ENCODE measurements around the gene EZH2.

The EZH2 gene

DNA sequence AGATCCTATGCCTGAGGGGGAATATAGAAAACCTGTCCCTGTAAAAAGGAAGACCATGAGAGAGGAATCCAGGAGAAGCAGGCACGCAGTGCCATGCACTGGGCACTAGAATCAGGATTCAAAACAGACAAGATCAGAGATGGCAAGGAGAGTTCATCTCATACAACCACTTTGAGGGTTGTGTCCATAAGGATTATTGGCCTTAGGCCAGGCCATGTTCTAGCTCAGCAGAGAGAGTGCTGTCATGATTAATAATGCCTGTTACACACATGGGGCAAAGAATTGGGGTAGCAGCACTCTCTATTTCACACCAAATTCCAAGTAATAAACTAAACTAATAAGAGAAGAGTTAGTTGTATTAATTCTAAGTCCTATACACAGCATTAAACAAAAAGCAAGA, 29.1 kb downstream of the EZH2 start:
- no peak for DNase-seq (ENCODE audit: low read depth)

DNA sequence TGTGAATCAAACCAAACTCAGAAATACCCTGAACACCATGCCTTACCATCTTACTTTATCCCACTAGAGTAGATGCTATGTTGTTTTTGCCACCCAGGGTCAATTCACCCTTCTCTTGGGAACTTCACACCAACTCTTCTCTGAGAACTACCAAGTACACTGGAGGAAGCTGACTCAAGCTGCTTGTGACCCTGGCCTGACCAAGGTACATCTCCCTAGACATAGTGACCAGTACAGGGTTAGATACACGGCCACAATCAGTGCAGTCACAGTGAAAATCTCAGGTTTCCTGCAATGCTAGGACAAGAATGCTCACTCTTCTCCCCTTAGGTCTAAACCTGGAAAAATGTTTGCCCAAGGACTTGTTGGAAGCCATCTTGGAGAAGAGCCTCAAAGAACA, 31.8 kb downstream of the EZH2 start:
- DNase-seq (ENCODE audit: low read depth) = no peak

DNA sequence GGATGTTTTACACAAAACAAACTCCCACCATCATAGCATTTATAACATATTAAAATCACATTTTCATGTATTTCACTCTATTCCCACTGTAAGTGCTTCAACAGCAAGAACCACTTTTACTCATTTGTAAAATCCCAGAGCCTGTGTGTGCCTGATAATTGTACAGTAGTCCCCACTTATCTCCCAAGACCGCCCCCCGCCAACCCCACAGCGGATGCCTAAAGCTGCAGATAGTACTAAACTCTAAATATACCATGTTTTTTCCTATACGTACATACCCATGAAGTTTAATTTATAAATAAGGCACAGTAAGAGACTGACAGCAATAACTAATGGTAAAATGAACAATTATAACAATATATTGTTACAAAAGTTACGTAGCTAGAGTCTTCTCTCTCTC, 33.5 kb downstream of the EZH2 start:
- no peak for DNase-seq (ENCODE audit: low read depth)

DNA sequence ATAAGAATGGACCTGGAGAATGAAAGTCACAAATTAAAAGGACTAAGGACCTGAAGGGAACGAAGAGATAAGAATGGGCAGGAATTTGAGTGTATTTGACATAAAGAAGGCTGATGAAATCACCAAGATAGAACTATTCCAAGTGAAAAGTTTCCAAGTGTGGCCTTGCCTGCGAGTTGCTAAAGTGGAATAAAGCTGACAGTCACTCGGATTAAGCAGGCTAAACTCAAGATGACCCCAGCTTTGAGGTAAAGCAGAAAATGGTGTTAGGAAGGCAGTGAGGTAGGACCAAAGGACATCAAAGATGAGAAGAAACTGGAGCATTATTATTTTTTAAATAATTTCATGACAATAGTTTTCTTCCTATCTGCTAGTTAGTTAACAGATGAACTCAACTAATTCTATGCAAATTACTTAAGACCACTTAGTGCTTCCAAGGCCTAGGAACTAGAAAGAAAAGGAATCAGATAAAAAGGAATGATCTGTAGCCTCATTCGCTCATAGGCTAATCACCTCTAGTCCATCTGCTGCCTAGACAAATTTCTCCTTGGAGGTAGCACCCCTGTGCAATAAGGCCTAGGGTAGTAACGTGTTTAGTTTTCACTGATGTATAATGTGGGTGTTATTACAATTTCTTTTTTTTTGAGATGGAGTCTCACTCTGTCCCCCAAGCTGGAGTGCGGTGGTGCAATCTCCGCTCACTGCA, 34.5 kb downstream of the EZH2 start:
- no peak for DNase-seq (ENCODE audit: low read depth)

DNA sequence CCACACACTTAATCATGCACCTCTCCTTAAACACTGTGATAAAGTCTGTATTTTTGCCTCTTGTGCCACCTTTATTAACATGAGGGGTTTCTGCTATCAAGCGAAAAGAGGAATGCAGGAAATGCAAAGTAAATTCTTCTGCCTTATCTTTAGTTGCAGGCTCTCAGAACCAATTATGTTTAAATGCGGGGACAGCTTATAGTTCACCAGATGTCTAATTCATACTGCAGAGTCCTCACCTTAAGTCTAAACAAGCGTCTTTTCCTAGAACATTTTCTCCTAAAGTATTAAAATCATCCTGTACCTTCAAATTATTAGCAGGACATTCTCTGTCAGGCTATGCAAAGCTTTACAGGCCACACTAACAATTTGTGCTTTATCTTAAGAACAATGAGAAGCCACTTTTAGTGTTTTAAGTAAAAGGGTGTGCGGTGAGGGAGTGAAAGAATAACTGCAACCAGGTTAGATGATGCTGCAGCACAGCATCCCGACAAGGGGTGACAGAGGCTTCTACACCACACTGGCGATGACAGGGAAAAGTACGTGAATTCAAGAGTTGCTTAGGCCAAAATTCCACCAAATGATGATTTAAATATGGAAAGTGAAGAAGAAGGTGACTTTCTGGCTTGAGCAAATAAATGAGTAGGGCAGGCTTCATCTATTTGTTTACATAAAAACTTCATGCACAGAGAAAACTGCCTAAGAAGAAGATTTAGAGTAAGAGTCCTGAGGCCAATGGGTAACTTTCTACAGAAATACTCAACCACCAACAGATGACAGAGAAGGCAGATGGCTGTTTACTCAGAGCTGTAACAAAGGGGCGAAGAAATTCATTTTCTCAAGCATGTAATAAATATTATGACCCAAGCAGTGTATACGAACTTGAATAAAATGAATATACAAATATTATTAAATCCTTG, 36.0 kb downstream of the EZH2 start:
- DNase-seq (ENCODE audit: low read depth) = no peak

DNA sequence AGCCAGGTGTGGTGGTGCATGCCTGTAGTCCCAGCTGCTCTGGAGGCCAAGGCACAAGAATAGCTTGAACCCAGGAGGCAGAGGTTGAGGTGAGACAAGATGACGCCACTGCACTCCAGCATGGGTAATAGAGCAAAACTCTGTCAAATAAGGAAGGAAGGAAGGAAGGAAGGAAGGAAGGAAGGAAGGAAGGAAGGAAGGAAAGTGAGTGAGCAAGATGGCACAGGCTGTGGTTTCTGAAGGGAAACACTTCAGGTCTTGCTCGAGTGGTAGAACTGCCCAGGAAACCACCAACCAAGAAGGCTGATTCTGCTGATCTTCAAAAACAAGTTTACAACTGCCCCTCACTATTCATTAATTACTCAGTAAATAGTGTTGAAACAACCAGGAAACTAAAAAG, 45.2 kb downstream of the EZH2 start:
- DNase-seq (ENCODE audit: low read depth) = no peak

DNA sequence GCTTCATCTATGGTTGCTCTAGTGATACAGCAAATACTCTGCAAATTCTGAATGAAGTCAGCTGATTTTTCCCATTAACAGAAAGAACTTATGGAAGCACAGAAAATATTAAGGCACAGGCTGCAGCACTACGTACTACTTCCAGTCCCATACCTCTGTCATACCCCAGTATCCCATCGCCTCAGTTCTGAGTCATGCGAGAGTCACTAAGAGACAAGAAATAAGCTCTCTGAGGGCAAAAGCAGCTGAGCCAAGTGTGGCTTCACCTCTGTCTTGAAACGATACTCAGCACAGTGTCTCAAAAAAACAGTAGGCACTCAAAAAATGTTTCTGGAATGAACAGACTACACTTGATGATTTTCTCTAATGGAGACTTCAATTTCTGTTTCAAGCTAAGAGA, 48.2 kb downstream of the EZH2 start:
- DNase-seq (ENCODE audit: low read depth) = no peak

DNA sequence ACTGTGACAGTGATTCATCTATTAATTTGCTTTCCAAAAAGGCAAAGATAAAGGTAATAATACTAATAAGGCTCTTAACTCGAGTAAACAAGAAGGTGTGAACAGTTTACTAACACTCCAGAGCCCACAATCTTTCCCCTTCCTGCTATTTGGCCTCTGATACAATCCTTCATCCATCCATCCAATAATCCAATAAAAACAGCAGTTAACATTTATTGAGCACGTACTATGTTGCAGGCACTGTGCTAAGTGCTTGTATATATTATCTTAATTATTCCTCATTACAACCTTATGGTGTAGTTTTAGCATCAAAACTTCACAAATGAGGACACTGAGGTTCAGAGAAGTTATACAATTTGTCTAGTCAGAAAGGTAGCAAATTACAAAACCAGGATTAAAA, 49.5 kb downstream of the EZH2 start:
- DNase-seq (ENCODE audit: low read depth) = no peak

DNA sequence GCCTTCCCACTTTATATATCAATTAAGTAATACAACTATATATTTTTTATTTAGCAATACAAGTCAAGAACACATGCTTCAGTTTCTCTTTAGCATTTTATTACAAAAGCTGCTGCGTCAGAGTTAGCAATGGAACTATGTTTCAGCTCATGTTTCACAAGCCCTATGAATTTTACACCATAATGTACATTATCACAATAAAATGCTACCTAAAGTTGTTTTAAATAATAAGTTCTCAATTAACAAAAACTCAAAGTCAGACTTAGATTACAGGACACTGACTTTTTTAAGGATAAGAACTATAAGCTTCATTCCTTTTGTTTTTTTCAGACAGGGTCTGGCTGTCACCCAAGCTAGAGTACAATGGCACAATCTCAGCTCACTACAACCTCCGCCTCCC, 52.3 kb downstream of the EZH2 start:
- DNase-seq (ENCODE audit: low read depth) = no peak

DNA sequence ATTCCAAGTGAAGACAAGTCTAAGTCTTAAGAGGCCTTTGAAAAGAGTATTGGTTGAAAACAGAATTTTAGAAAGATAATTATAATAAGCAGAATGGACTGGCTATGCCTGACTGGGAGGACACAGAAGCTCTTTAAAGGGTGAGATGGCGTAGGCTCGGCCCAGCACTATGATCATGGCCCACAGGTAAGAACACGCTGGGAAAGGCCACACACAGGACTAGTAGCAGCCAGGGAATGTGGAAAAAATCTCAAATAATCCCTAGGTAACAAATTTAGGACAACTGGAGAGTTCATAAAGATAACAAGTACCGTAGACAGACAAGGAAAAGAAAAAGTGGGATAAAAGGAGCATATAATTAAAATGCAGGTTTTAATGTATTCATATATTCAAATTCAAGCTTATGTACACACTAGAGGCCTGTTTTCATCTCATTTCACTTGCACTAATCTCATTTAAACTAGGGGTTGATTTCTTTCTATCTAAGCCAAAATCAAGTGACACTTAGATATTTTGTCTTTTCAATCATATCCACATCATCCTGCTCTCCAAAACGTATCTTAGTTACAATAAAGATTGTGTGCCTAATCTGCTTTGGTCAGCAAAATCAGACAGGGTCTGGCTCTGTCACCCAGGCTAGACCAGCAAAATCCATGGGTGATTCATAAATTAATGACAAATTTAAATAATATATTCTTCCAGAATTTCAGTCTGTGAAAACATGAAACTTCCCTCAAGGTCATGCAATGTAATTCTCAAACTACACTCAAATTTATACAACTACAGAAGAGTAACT, 53.0 kb downstream of the EZH2 start:
- DNase-seq (ENCODE audit: low read depth) = no peak

DNA sequence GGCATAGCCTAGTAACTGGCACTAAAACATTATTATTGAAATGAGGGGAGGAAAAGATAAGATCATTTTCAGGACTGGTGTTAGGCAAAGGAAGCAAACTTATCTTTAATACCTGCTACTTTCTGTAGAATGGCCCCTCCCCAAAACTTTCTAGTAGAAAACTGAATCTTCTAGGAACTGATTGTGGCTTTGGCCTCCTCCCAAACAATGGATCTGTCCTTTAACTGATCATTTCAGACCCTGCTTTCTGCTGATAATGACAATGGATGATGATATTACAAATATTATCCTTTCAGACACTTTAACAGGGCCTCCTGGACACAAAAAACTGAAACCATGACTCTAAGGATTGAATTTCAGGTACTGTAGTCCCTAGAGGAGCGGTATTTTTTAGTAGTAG, 55.1 kb downstream of the EZH2 start:
- DNase-seq (ENCODE audit: low read depth) = no peak

DNA sequence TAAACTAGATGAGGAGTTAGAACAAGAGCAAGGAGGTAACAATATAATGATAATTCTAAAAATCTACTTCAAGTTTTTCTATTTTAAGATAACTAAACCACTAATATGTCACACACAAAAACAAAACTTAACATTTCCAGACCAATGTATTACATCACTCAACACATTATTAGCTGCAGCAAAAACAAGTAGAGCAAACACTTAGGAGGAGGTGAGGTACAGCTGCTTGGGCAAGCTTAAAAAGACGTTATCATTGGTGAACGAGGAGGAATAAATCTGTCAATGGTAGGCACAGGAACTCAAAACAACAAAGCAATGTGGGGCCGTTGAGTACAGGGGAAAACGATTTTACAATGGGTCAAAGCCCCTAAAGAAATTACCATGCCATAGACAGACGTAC, 58.8 kb downstream of the EZH2 start:
- DNase-seq (ENCODE audit: low read depth) = no peak

DNA sequence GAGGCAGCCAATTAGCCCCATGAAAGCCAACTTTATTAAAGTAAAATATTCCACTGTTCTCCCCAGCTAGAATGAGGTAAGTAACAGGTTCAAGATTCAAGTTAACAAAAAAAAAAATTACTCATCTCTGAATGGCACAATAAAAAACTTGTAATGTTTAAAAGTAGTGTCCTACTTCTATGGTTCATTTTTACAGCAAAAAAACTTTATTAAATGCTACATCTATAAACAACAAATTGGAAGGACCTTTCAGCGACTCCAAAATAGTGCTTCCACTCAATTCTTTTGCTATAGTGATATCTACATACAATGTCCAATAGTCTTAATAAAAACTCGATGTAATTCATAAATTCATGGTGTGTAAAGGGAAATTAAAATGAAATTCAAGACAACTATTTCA, 59.2 kb downstream of the EZH2 start:
- no peak for DNase-seq (ENCODE audit: low read depth)

DNA sequence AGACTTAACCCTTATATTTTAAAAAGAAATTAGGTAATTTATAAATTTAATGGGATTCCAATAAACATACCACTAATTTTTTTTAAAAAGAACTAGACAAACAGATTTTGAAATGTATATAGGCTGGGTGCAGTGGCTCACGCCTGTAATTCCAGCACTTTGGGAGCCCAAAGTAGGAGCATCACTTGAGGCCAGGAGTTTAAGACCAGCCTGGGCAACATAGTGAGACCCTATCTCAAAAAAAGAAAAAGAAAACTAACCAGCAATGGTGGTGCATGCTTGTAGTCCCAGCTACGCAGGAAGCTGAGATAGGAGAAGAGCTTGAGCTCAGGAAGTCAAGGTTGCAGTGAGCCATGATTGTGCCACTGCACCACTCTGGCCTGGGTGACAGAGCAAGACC, 62.7 kb downstream of the EZH2 start:
- no peak for DNase-seq (ENCODE audit: low read depth)

DNA sequence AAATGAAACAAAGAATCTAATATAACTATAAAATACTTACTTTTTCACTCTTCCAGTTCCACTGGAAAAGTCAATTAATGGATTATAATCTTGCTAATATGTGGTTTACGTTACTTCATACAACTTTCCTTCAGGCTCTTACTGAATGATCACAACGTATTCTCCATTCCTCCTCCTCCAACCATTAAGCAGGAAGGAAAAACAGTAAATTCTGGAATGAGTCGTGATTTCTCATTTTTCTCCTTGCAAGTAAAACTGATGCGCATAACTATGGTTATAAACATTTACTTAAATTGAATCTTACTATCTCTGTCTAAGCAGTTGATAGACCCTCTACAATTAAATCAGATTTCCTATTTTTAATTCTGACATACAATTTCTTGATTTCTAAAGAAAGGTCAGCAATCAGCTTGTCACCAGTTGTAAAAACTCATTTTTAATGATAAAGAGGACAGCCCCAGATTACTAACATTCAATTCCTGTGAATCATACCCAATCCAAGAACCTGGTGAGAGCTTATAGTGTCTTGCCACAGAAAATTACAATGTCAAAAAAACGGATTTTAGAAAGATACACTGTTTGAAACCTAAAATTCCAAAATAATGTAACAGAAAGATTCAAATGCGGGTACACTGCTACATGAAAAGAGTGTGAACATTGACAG, 64.3 kb downstream of the EZH2 start:
- DNase-seq (ENCODE audit: low read depth) = no peak

DNA sequence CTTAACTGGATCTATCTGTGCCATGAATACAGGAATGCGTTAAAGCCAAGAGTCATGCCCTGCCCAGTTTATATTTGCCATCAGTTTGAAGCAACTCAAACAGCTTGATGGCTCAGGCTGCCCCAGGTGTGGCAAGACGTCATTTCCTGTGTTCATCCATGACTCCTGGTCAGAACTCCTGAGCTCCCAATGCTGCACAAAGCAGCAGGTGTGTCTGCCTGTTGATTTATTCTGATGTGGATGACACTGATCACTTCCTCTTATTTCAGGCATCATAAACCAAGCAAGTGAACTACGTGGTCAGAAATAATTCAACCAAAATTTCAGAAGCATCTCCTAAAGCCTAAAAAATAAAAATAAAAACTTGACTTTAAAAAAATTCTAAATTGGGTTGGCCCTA, 68.5 kb downstream of the EZH2 start:
- DNase-seq (ENCODE audit: low read depth) = no peak

DNA sequence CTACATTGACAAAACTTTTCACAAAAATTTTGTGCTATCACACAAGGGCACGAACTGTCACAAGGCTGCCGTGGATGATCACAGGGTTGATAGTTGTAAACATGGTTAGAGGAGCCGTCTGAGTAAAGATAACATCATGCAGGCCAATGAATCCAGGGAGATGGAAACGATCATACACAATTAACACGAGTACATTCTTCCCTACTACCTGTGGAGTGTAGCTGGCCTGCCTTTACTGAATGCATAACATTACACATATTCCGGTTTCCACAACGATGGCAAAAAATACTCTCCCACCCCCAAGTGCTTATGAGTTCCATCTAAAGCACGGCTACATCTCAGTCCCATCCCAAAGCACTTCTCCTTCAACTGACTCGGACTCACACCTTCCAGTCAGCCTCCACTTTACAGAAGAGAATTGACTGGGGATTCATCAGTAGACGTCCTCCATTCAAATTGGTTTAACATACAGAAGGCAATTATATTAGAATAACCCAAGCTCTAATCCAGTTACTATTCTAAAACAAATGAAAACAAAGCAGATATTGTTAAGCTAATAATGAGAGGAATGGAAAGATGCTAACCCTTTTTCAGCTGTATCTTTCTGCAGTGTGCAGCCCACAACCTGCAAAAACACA, 69.0 kb downstream of the EZH2 start:
- DNase-seq (ENCODE audit: low read depth) = no peak

DNA sequence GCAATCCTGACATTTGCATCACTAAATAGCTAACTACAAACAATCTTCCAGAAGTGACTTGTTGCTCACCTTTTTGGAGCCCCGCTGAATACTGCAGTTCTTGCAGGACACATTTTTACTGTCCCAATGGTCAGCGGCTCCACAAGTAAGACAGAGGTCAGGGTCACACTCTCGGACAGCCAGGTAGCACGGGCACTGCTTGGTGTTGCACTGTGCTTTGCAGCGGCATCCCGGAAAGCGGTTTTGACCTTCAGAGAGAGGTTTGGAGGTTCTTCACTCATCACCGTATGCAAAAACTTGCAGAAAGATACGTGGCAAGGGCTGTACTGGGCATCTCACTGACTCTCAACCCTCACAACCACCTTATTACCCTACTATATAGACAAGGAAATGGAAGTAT, 70.2 kb downstream of the EZH2 start:
- no peak for DNase-seq (ENCODE audit: low read depth)

DNA sequence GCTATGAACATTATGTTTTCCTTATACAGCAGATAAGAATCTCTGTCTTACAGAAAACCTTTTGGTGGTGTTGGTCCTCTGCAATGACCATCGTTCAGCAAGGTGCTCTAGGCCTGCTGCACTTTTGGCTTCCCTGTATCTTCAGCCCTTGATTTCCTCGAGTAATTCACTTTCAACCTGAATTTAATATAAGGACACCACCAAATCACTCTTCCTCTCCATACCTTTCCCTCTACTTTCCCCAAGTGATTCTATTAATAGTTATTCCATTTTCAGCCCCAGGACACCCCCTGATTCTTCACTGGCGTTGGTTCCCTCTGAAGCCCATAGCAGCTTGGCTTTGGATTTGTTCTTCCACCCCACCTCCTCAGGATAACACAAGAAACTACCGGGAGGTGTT, 72.2 kb downstream of the EZH2 start:
- no peak for DNase-seq (ENCODE audit: low read depth)

DNA sequence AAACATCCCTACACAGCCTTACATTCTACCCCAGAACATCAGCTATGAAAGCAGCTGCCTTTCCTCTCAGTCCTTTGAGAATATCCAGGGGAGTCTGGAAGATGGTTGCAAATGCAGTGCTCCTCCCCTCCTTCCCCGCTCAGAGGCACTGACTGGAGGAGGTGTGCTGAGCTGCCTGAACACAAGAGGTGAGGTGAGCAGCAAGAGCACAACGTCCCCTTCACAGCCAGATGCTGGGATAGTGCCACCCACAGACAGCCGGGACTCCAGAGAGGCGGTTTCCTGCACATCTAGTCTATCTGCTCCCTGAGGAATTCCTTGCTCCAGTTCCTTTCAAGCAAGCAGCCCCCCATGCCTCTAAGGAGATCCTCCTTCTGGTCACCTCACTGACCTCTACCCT, 74.2 kb downstream of the EZH2 start:
- DNase-seq (ENCODE audit: low read depth) = no peak

DNA sequence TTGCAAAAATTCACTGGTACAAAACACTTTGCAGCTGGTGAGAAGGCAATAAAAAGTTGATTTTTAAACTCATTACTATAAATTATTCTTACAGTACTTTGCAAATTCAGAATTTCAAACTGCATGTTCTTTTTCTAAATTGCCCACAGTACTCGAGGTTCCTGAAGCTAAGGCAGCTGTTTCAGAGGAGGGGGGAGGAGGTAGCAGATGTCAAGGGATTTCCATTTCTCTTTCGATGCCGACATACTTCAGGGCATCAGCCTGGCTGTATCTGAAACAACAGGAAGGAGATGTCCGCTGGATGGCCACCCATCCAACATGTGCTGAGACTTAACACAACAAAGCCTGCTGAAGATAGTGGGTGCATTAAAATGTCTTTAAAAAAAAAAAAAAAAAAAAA, 76.7 kb downstream of the EZH2 start:
- DNase-seq (ENCODE audit: low read depth) = no peak

DNA sequence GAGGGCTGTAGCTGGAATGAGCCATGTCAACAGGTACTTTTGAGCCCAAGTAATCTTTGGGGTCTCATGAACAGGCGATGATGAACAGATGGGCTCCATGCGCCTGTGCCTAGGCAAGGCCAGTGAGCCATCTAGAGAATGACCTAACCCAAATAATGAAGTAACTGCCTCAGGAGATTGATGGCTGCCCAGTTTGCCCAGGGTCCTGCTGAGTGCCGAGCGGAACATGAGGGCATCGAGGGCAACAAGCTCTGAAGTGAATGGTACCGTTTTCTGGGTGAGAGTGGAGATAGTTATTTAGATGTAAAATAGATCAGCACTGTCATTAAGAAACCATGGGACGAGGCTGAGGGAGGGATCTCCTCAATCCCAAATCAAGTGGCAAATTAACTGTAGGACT, 77.9 kb downstream of the EZH2 start:
- no peak for DNase-seq (ENCODE audit: low read depth)
